Liver (tissue), 9 donors: ENCODE measurements around the gene POLR2B. TPM values are rescaled to one million over a fixed set of nuclear protein-coding genes. Genes with fewer than 3 reads are reported as not detected.

Experiments
- DNase-seq: peaks from one replicate; pipeline ENCODE4 v3.0.0-alpha.2; 2017; ENCODE audit warnings: low spot score
- H3K27ac ChIP-seq, 2 donors: one replicate each; pipeline ENCODE4 v1.7.0; 2013; ENCODE audit warnings: inconsistent platforms in 2 of 2, low read length in 2 of 2, control low read depth in 1 of 2, low read depth in 1 of 2, mild to moderate bottlenecking in 1 of 2
- H3K27me3 ChIP-seq, 4 donors: one replicate each; pipeline versions ENCODE4 v1.6.1 to v1.7.0; 2013; ENCODE audit warnings: low read length in 3 of 4, inconsistent platforms in 1 of 4, mild to moderate bottlenecking in 1 of 4, moderate library complexity in 1 of 4; ENCODE audit not compliant: control insufficient read depth in 4 of 4, insufficient read depth in 4 of 4
- H3K36me3 ChIP-seq, 4 donors: one replicate each; pipeline versions ENCODE4 v1.6.1 to v1.7.0; 2013; ENCODE audit warnings: low read length in 3 of 4, mild to moderate bottlenecking in 3 of 4, low read depth in 1 of 4, moderate library complexity in 1 of 4; ENCODE audit not compliant: control insufficient read depth in 4 of 4, insufficient read depth in 3 of 4
- H3K4me1 ChIP-seq, 4 donors: one replicate each; pipeline versions ENCODE4 v1.6.1 to v1.7.0; 2013; ENCODE audit warnings: low read length in 3 of 4, mild to moderate bottlenecking in 3 of 4, moderate library complexity in 1 of 4; ENCODE audit not compliant: control insufficient read depth in 4 of 4, insufficient read depth in 4 of 4
- H3K4me3 ChIP-seq, 3 donors: one replicate each; pipeline versions ENCODE4 v1.6.1 to v1.7.0; 2013; ENCODE audit warnings: low read length in 3 of 3, control low read depth in 1 of 3, low read depth in 1 of 3, mild to moderate bottlenecking in 1 of 3
- H3K9ac ChIP-seq, 2 donors: one replicate each; pipeline ENCODE4 v1.7.0; 2013; ENCODE audit warnings: low read length in 2 of 2, mild to moderate bottlenecking in 2 of 2, moderate library complexity in 2 of 2, control low read depth in 1 of 2, low read depth in 1 of 2
- H3K9me3 ChIP-seq, 4 donors: one replicate each; pipeline versions ENCODE4 v1.6.1 to v1.7.0; 2013; ENCODE audit warnings: low read length in 3 of 4; ENCODE audit not compliant: control insufficient read depth in 4 of 4
- ATF3 ChIP-seq: IDR thresholded peaks from 2 replicates; pipeline ENCODE4 v1.6.1; 2016; ENCODE audit warnings: antibody characterized with exemption
- CTCF ChIP-seq: fragments of 150-350 bp; IDR thresholded peaks from 2 replicates; pipeline ENCODE4 v1.5.1; 2017; ENCODE audit warnings: improper control_type of control experiment, low read depth, low read length; ENCODE audit not compliant: missing input control
- FOXA2 ChIP-seq: IDR thresholded peaks from 2 replicates; pipeline ENCODE4 v1.6.1; 2016; ENCODE audit warnings: antibody characterized with exemption
- GABPA ChIP-seq, 2 donors: IDR thresholded peaks in 1 of 2; conservative IDR thresholded peaks in 1 of 2; 2 replicates each; pipeline ENCODE4 v1.6.1; 2016; ENCODE audit warnings: antibody characterized with exemption in 2 of 2, mild to moderate bottlenecking in 1 of 2, moderate library complexity in 1 of 2
- HNF4A ChIP-seq, 2 donors: conservative IDR thresholded peaks; 2 replicates each; pipeline ENCODE4 v1.6.1; 2016; ENCODE audit warnings: antibody characterized with exemption in 2 of 2, mild to moderate bottlenecking in 2 of 2
- HNF4G ChIP-seq: IDR thresholded peaks from 2 replicates; pipeline ENCODE4 v1.6.1; 2016; ENCODE audit warnings: antibody characterized with exemption
- JUND ChIP-seq, 2 donors: IDR thresholded peaks; 2 replicates each; pipeline ENCODE4 v1.6.1; 2016; ENCODE audit warnings: antibody characterized with exemption in 2 of 2
- RAD21 ChIP-seq, 2 donors: IDR thresholded peaks; 2 replicates each; pipeline ENCODE4 v1.6.1; 2016; ENCODE audit warnings: antibody characterized with exemption in 2 of 2, mild to moderate bottlenecking in 2 of 2
- RXRA ChIP-seq, 2 donors: IDR thresholded peaks; 2 replicates each; pipeline ENCODE4 v1.6.1; 2017 to 2018; ENCODE audit warnings: antibody characterized with exemption in 2 of 2, mild to moderate bottlenecking in 1 of 2
- SP1 ChIP-seq: IDR thresholded peaks from 2 replicates; pipeline ENCODE4 v1.6.1; 2018; ENCODE audit warnings: antibody characterized with exemption, mild to moderate bottlenecking
- YY1 ChIP-seq: IDR thresholded peaks from 2 replicates; pipeline ENCODE4 v1.6.1; 2016; ENCODE audit warnings: antibody characterized with exemption, mild to moderate bottlenecking
- ZBTB33 ChIP-seq: IDR thresholded peaks from 2 replicates; pipeline ENCODE4 v1.6.1; 2016; ENCODE audit warnings: antibody characterized with exemption
- WGBS: extraction: QIAGEN DNeasy Blood & Tissue Kit; methylation state at CpG from one replicate; pipeline ENCODE4 v1.1.7; 2013; 5-methylcytosine and 5-hydroxymethylcytosine counted together
- polyA plus RNA-seq, 2 donors: library from polyadenylated mRNA; stranded (reverse) in 1 of 2; unstranded in 1 of 2; fragments of 200-250 nt in 1 of 2; fragments of >200 nt in 1 of 2; fragmentation: Nextera tagmentation in 1 of 2; extraction: Ambion mirVana in 1 of 2; gene quantifications; one replicate each; pipeline versions ENCODE4 v1.2.1 to v1.2.3, GENCODE V29; 2013 to 2015
- total RNA-seq, 2 donors: library from RNA; depleted of rRNA; stranded (reverse); fragments of >200 nt; gene quantifications; one replicate each; pipeline ENCODE4 v1.2.3, GENCODE V29; 2014
- donor health status: healthy.
- donor health status: healthy.
- donor health status: healthy.
- donor health status: healthy.
- donor health status: healthy.

Gene POLR2B
- total and polyA plus RNA-seq, 4 donors, result 16.6 to 64.4 (median 40.0) TPM

GRCh38 chr4:57039345-57039744 lies 60.6 kb downstream of the POLR2B start:
- WGBS, result 48% methylated on average over 2 of the region's 2 CpGs
- Histone ChIP-seq H3K4me3 (no peak overlapping the region), H3K27me3 (no peaks in the 10 kb centered on the region), H3K9me3 (no peaks in the 10 kb centered on the region), H3K9ac (no peak overlapping the region), H3K36me3 (no peaks in the 10 kb centered on the region), H3K27ac (no peak overlapping the region), H3K4me1 (no peaks in the 10 kb centered on the region)
- no peak for DNase-seq
- no peak for TF ChIP-seq ZBTB33
- no peak for TF ChIP-seq CTCF
- no peak for TF ChIP-seq YY1
- no peak for TF ChIP-seq SP1
- TF ChIP-seq JUND (IDR thresholded peaks at IDR 0.05), result no peak
- TF ChIP-seq ATF3, result no peak
- TF ChIP-seq HNF4G, result no peak
- TF ChIP-seq RXRA (IDR thresholded peaks at IDR 0.05), result no peak
- no peak for TF ChIP-seq HNF4A (conservative IDR thresholded peaks at IDR 0.05)
- TF ChIP-seq RAD21 (IDR thresholded peaks at IDR 0.05), result no peak

GRCh38 chr4:57040510-57040909 lies 61.8 kb downstream of the POLR2B start:
- Histone ChIP-seq H3K4me1 (no peaks in the 10 kb centered on the region), H3K9ac (no peak overlapping the region), H3K4me3 (no peak overlapping the region), H3K36me3 (no peaks in the 10 kb centered on the region), H3K9me3 (no peaks in the 10 kb centered on the region), H3K27ac (no peak overlapping the region), H3K27me3 (no peaks in the 10 kb centered on the region)
- DNase-seq, result no peak
- no peak for TF ChIP-seq SP1
- TF ChIP-seq GABPA (IDR thresholded peaks at IDR 0.05 in 1 of 2, conservative IDR thresholded peaks at IDR 0.05 in 1 of 2), result no peak
- no peak for TF ChIP-seq FOXA2
- TF ChIP-seq HNF4G, result no peak
- 77% methylated on average over 6 of the region's 6 CpGs for WGBS

- H3K4me1 ChIP-seq, result no peaks in the 10 kb centered on the region
- no peak for TF ChIP-seq HNF4A (conservative IDR thresholded peaks at IDR 0.05)
- no peak overlapping the region for H3K9ac ChIP-seq
- no peaks in the 10 kb centered on the region for H3K36me3 ChIP-seq
- 86% methylated on average over 1 of the region's 1 CpG for WGBS
- no peak for DNase-seq
- no peaks in the 10 kb centered on the region for H3K27me3 ChIP-seq
- H3K9me3 ChIP-seq, result no peaks in the 10 kb centered on the region
- no peak overlapping the region for H3K4me3 ChIP-seq
- no peak overlapping the region for H3K27ac ChIP-seq
These were observed 62.3 kb downstream of the POLR2B start for GRCh38 chr4:57041020-57041419.
